T47D (cell line): ENCODE results near the gene SLC10A7.

Experiments
- DNase-seq, 2 experiments: peaks; one replicate each; pipeline versions ENCODE4 v3.0.0 to v3.0.0-alpha.2; 2011 to 2012; ENCODE audit warnings: low read depth in 1 of 2, low spot score in 1 of 2
- JUND ChIP-seq: IDR thresholded peaks from 2 replicates; pipeline ENCODE4 v1.6.1; 2012; ENCODE audit warnings: low read depth
- in situ Hi-C: cut with HindIII; loops from 2 replicates; pipeline ENCODE4 v1.10.0; 2016; ENCODE audit warnings: low sequenced_read_pairs, low pct_unique_long_range_greater_than_20kb

Gene SLC10A7

DNA sequence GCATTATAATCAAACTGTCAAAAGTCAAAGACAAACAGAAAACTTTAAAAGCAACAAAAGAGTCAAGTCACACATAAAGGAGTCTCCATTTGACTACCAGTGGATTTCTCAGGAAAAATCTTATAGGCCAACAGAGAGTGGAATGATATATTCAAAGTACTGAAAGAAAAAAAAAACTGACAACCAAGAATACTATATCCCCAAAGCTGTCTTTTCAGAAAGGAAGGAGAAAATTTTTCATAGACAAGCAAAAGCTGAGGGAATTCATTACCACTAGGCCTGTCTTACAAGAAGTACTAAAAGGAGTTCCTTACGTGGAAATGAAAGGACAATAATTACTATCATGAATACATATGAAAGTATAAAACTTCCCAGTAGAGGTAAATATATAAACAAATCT is 39.0 kb downstream of the SLC10A7 start:
- no peak for TF ChIP-seq JUND
- in situ Hi-C loops, result no loop called here
- no peak for DNase-seq

GRCh38 chr4:146481246-146481645 is 40.5 kb downstream of the SLC10A7 start:
- in situ Hi-C loops, result no loop called here
- TF ChIP-seq JUND, result no peak
- no peak for DNase-seq

DNA sequence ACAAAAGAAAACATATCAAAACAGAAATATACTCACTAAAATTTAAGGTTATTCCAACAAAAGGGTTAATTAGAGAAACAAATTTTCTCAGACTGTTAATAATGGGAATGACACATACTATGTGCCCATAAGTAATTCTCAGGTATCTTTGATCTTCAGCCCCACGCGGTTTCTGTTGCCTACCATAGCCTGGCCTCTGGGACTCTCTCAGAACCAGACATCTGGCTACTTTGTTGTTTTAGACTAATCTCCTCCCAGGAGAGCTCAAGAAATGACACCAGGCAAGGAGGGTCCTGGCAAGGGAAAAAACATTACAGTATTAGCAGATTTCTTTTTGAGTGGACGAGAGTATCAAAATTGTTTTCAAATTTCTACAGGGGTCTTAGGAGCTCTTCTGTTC is 43.7 kb downstream of the SLC10A7 start:
- no peak for TF ChIP-seq JUND
- DNase-seq, result no peak
- in situ Hi-C loops, result no loop called here

DNA sequence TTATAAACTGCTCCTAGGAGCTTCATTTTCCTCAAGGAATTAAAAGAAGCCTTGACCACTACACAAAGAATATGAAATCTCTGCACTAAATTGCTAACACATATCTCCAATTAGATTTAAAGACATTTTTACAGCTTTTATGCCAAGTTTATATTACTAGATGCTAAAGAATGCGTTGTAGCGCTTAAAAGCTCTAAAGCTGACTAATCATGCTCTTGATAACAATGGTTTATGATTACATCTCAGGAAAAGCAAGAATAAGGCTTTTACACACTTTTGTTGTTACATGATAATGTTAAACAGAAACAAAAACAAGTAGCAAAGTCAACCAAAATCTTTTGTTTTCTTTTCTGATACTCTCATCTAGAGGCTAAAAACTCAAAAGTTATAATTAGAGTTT is 44.7 kb downstream of the SLC10A7 start:
- DNase-seq, result no peak
- in situ Hi-C loops, result no loop called here
- no peak for TF ChIP-seq JUND

DNA sequence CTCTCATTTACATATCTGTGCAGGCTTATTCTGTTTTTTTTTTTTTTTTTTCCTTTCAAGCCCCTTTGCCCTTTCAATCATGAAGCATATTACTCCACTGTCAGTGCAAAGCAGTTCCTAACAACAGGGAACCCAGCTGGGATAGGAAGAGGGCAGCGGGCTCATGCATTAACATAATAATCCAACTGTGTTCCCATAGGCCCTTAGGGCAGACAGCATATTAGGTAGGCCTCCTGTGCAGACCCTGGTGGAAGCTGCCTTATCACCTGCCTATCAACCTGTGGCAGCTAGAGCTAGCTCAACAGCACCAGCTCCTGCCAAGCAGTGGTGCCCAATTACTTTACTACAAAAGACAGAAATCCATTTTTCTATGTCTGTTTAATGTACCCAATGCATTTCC is 49.3 kb downstream of the SLC10A7 start:
- no peak for DNase-seq
- TF ChIP-seq JUND, result no peak
- in situ Hi-C loops, result no loop called here

DNA sequence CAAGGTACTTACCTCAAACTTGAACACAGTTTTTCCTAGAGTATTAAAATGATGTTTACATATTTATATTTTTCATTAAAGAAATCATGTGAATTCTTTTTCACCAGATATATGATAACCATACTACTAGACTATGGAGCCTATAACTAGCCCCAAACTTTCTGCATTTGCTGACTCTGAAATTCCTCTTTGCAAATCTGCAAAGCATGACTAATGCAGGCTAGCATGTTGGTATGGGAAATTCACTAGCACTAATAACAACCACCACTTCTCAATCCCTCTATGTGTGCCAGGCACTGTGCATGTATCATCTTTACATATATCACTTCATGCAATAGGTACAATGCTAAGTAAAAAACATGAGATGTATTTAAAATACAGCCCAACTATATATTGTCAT is 51.1 kb downstream of the SLC10A7 start:
- no peak for DNase-seq
- TF ChIP-seq JUND, result no peak
- in situ Hi-C loops, result no loop called here

DNA sequence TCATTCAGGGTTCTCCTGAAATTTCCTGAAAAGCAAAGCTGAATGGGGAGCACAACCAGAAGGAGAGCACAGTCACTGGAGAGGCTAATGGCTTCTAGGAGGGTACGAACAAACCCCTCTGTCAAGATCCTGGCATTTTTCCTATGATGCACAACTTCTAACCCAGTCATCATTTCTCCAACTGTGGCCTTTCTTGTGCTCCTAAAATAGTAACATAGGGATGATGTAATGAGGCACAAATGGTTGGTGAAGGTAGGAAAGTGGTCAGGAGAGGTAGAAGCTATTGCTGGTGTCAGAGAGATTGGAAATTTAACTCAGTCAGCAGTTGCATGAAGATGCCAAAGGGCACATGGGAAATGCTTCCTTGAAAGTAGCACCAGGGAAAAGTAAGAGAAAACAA is 52.7 kb downstream of the SLC10A7 start:
- in situ Hi-C loops, result no loop called here
- DNase-seq, result no peak
- no peak for TF ChIP-seq JUND

DNA sequence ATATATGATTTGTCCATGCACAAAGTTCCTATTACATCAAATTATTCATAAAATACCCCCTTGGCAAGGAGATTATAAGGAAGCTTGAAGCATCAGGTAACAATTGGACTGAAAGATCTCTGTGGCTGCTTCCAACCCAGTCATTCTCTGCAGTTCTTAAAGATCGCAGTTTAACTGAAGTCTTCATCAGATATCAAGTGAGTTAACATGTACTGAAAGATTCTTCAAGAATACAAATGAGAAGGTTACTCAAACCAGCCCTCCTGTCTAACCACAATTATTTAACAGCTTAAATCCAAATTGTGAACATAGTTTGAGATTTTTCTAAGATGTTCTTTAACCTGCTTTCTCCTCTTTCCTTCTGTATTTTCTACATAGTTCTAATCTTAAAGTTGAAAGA is 56.1 kb downstream of the SLC10A7 start:
- DNase-seq, result no peak
- no peak for TF ChIP-seq JUND
- in situ Hi-C loops, result no loop called here

- in situ Hi-C loops, result no loop called here
- no peak for TF ChIP-seq JUND
- DNase-seq, result no peak
Observed at GRCh38 chr4:146462251-146462650, 59.5 kb downstream of the SLC10A7 start.

DNA sequence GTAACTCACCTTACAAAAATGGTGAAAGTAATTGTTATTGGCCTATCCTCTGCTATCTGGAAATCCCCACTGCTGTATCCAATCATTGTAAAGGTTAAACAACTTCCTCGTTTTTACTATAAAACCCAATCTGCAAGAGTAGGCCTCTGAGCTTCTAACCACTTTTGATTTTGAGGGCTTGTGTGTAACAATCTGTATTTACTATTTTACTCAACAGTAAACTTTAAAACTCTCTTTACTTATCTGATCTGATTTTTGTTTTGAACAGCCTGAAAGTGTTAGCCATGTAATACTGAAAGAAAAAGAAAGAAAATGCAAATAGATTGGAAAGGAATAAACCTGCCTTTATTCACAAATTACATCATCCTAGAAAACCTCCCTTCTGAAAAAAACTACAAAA is 63.1 kb downstream of the SLC10A7 start:
- DNase-seq, result no peak
- TF ChIP-seq JUND, result no peak
- in situ Hi-C loops, result no loop called here

GRCh38 chr4:146456681-146457080 is 65.1 kb downstream of the SLC10A7 start:
- no peak for TF ChIP-seq JUND
- in situ Hi-C loops, result no loop called here

DNA sequence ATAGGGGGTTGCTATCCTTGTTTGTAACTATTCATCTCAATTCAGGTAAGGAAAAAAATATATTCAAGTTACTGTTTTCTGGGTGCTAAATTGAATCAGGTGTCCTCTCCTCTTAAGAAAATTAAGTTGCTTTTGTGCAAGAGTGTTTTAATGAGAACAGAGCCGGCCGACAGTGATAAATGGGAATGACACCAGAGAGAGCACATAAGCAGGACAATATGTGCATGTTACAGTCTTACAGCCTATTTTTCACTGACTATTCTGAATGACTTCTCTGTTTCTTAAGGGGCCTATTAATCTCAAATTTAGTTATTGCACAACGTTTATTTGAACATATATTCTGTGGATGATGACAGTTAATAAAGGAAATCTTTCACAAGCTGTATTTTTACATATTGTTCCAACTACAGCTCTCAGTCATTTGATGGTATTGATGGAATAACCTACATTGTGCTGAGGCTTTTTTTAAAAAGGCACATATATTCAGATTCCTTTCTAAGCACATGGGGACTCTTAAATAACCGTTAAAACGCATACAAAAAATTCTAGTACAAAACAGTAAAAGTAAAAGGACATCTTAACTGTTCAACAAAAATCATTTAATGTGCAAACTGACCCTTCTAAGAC is 68.4 kb downstream of the SLC10A7 start:
- in situ Hi-C loops, result no loop called here
- DNase-seq, result no peak
- no peak for TF ChIP-seq JUND

More at GRCh38 chr4:146456681-146457080, 65.1 kb downstream of the SLC10A7 start:
- no peak for DNase-seq

DNA sequence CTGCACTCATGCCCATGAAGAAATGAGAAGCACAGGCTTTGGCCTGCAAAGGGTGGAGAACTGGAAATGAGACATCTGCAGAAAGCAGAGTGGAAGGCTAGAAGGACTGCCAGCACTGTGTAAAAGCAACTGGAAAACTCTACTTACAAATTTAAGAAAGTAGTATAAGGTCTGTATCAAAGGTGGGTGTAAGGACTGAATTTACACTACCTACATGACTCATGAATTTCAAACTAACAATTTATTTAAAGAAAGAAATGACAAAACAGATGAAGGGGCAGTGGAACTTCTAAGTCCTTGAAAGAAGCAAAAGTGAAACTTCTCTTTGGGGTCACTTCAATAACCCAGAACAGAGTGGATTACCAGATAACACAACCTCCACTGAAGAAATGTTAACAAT is 71.2 kb downstream of the SLC10A7 start:
- DNase-seq, result no peak
- in situ Hi-C loops, result no loop called here
- no peak for TF ChIP-seq JUND

- in situ Hi-C loops, result no loop called here
- TF ChIP-seq JUND, result no peak
- no peak for DNase-seq
Observed at GRCh38 chr4:146446555-146446954, 75.2 kb downstream of the SLC10A7 start.
